Heart left ventricle (tissue), 13 donors: Measurements from ENCODE around the gene NISCH.

Experiments used
- CTCF ChIP-seq, 12 donors: fragments of 200-600 bp; sonication (generic) in 4 of 12; IDR thresholded peaks; one replicate each; pipeline versions ENCODE4 v1.5.0 to v1.8.0; 2018 to 2022; ENCODE audit warnings: antibody characterized with exemption in 12 of 12, mild to moderate bottlenecking in 5 of 12
- POLR2A ChIP-seq, 2 donors: fragments of 450-650 bp; IDR thresholded peaks; one replicate each; pipeline ENCODE4 v1.6.1; 2017; ENCODE audit warnings: antibody characterized with exemption in 2 of 2, mild to moderate bottlenecking in 2 of 2, moderate library complexity in 2 of 2
- donor health status: ischemic (EF 13 %, LVEDD 7.1; RV severe dilation, severe dysfunction).
- donor health status: DM: no; HTN: yes; CAD: no.
- donor health status: DM: no; HTN: no; CAD: no.
- donor health status: ischemic (EF 25% LVEDD 6.9; RV normal size, moderate dysfunction).
- donor health status: ischemic (EF 25% LVEDD 5.7; RV mildly dilated, moderate dysfunction).
- donor health status: ischemic (EF 35%, LVEDD 5.7; RV mildly dilated, moderate dysfunction).
- donor health status: nonischemic (EF 11% LVEDD 7.7; RV severe dilation, severe dysfunction).
- donor health status: DM: yes; HTN: yes; CAD: no.
- donor health status: PGD.
- donor health status: ischemic (EF 29% LVEDD 5.4; RV normal size, mild dysfunction).
- donor health status: nonischemic (EF 23%, LVEDD 6.1; RV moderate dilation, normal function).

- TF ChIP-seq CTCF (IDR thresholded peaks at IDR 0.05) = no peak
- TF ChIP-seq POLR2A (IDR thresholded peaks at IDR 0.05) = no peak
Measured at GRCh38 chr3:52454250-52454937, 1.0 kb upstream of the NISCH start.
